ENCODE measurements around the gene LMNTD1.

DNA sequence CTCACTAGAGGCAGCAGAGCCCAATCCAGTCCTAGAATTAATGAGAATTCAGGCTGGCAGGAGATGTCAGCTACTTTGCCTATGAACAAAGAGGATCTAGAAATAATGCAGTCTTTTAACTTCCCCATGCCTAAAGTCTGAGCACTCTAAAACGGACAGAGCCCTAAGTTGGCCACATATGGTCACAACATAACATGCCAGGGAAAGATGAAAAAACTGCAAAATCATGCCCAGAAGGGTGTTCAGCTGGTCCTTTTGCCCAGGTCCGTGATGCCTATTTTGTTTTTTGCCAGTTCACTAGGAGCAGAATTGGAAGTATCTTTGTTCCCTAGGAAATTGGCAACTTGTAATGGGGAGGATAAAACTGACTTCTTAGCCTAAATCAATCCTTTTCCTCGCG is 20.3 kb upstream of the LMNTD1 start:
- TF ChIP-seq, protein P1, sequence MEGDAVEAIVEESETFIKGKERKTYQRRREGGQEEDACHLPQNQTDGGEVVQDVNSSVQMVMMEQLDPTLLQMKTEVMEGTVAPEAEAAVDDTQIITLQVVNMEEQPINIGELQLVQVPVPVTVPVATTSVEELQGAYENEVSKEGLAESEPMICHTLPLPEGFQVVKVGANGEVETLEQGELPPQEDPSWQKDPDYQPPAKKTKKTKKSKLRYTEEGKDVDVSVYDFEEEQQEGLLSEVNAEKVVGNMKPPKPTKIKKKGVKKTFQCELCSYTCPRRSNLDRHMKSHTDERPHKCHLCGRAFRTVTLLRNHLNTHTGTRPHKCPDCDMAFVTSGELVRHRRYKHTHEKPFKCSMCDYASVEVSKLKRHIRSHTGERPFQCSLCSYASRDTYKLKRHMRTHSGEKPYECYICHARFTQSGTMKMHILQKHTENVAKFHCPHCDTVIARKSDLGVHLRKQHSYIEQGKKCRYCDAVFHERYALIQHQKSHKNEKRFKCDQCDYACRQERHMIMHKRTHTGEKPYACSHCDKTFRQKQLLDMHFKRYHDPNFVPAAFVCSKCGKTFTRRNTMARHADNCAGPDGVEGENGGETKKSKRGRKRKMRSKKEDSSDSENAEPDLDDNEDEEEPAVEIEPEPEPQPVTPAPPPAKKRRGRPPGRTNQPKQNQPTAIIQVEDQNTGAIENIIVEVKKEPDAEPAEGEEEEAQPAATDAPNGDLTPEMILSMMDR (IDR thresholded peaks at IDR 0.05; ENCODE audit: low read length) = no peak
- no peak for TF ChIP-seq EZH2 (IDR thresholded peaks at IDR 0.05; ENCODE audit: borderline replicate concordance, low read length)

Data from OCI-LY1 (cell line).